Measurements from ENCODE around the gene SLC25A23.

- TF ChIP-seq EZH2 (IDR thresholded peaks at IDR 0.05; ENCODE audit: insufficient read depth, poor library complexity, severe bottlenecking) = no peak
- no peak for TF ChIP-seq EZH2phosphoT487 (IDR thresholded peaks at IDR 0.05; ENCODE audit: insufficient read depth, low read depth)
These were observed 38.2 kb downstream of the SLC25A23 start for GRCh38 chr19:6421075-6422014.

Data from GM23248 (cell line).